8988T (cell line): Measurements from ENCODE around the gene BLOC1S2.
"Not testable (repeated sequence)": the region's sequence is repeated elsewhere in the genome, so short reads cannot be mapped to it uniquely, and the experiment has no call there.

ENCODE experiments used
- DNase-seq: peaks from one replicate; pipeline ENCODE4 v3.0.0; 2011

The BLOC1S2 gene

GRCh38 chr10:100286051-100287033, at the start of gene BLOC1S2:
Gene BLOC1S2, minus strand, starts transcription at chr10:100286680. Its CDS starts 21 bp downstream, at chr10:100286659.
- peak; percentile 96 for DNase-seq

- no peak for DNase-seq
Observed at GRCh38 chr10:100334762-100335161, 48.3 kb upstream of the BLOC1S2 start.

- no peak for DNase-seq
Observed at GRCh38 chr10:100333661-100334440, 47.4 kb upstream of the BLOC1S2 start.

GRCh38 chr10:100333106-100333505, 46.6 kb upstream of the BLOC1S2 start:
- DNase-seq, result no peak

GRCh38 chr10:100330079-100330478, 43.6 kb upstream of the BLOC1S2 start, which contains the start of gene PKD2L1:
Gene PKD2L1, minus strand, starts transcription at chr10:100330228. Its CDS starts 125 bp downstream, at chr10:100330103.
- DNase-seq, result no peak

- no peak for DNase-seq
Observed at GRCh38 chr10:100328198-100328597, 41.7 kb upstream of the BLOC1S2 start.

GRCh38 chr10:100327718-100328009, 41.2 kb upstream of the BLOC1S2 start:
- no peak for DNase-seq

GRCh38 chr10:100327007-100327717, 40.7 kb upstream of the BLOC1S2 start:
- no peak for DNase-seq

- DNase-seq, result no peak
Observed at GRCh38 chr10:100325158-100325557, 38.7 kb upstream of the BLOC1S2 start.

- no peak for DNase-seq
Observed at GRCh38 chr10:100319707-100320402, 33.4 kb upstream of the BLOC1S2 start.

- DNase-seq, result no peak
Observed at GRCh38 chr10:100318207-100318606, 31.7 kb upstream of the BLOC1S2 start.

GRCh38 chr10:100315615-100316014, 29.1 kb upstream of the BLOC1S2 start:
- DNase-seq, result no peak

GRCh38 chr10:100311298-100311697, 24.8 kb upstream of the BLOC1S2 start:
- DNase-seq, result no peak

- no peak for DNase-seq
Observed at GRCh38 chr10:100307684-100308083, 21.2 kb upstream of the BLOC1S2 start.

GRCh38 chr10:100306861-100307260, 20.4 kb upstream of the BLOC1S2 start:
- no peak for DNase-seq

- DNase-seq, result no peak
Observed at GRCh38 chr10:100304414-100304813, 17.9 kb upstream of the BLOC1S2 start.

GRCh38 chr10:100303724-100304319, 17.3 kb upstream of the BLOC1S2 start:
- no peak for DNase-seq

- not testable (repeated sequence) for DNase-seq
Observed at GRCh38 chr10:100301123-100301522, 14.6 kb upstream of the BLOC1S2 start.

GRCh38 chr10:100297242-100297641, 10.8 kb upstream of the BLOC1S2 start:
- DNase-seq, result no peak

GRCh38 chr10:100293066-100293465, 6.6 kb upstream of the BLOC1S2 start:
- no peak for DNase-seq

- not testable (repeated sequence) for DNase-seq
Observed at GRCh38 chr10:100292300-100292699, 5.8 kb upstream of the BLOC1S2 start.

- DNase-seq, result no peak
Observed at GRCh38 chr10:100291356-100291755, 4.9 kb upstream of the BLOC1S2 start.
